Esophagus mucosa (tissue), 1 donor: ENCODE measurements around the gene C19orf33. TPM values are rescaled to one million over a fixed set of nuclear protein-coding genes. Genes with fewer than 3 reads are reported as not detected.
A peak's percentile ranks its signal among the peaks of the same experiment; 100 is the strongest.
"Not testable (repeated sequence)": the region's sequence is repeated elsewhere in the genome, so short reads cannot be mapped to it uniquely, and the experiment has no call there.

Source experiments
- ATAC-seq: fragments of 200-7000 bp; cut with Tn5 transposase; one replicate; pipeline ENCODE4 v1.9.1; 2020
- total RNA-seq: library from RNA; stranded (reverse); gene quantifications from one replicate; pipeline ENCODE4 v1.2.4, GENCODE V29; 2023
- donor health status: DM: yes; HTN: yes; CAD: no.

C19orf33 gene
- 272 TPM for total RNA-seq

DNA sequence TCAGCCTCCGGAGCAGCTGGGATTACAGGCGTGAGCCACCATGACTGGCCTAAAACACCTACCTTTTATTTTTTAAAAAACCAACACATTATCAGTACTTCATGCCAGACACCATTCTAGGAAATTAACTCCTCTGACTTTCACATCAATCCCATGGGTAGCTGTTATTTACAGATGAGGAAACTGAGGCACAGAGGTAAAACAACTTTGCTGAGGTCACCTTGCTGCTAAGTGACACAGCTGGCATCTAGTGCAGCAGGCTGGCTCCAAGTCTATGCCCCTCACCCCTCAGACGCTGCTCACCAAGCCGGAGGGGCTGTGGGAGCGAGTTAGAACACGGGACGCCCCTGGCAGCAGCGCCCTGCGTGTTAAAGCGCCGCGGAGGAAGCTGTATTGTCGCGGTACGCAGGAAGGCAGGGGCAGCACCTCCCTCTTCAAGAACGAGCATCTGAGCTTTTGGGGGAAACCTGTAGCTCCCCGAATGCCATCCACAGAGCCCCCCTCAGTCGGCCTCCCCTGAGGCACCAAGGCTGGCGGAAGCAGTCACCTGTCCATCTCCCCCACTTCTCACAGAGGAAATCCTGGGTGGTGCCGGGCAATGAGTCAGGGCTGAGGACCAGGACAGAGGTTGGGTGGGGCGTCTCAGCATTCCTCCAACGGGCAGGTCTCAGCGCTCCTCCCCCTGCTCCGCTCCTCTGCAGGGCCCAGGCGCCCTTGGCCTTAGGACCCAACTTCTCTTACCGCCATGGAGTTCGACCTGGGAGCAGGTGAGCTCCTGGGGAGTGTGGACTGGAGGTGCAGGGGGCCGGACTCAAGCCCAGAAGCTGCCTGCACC, at the start of gene C19orf33:
C19orf33 (plus strand) TSS at position 735 of the 835 bp plus-strand sequence; CDS start at position 746, 11 bp downstream.
- peak; percentile 86 for ATAC-seq

DNA sequence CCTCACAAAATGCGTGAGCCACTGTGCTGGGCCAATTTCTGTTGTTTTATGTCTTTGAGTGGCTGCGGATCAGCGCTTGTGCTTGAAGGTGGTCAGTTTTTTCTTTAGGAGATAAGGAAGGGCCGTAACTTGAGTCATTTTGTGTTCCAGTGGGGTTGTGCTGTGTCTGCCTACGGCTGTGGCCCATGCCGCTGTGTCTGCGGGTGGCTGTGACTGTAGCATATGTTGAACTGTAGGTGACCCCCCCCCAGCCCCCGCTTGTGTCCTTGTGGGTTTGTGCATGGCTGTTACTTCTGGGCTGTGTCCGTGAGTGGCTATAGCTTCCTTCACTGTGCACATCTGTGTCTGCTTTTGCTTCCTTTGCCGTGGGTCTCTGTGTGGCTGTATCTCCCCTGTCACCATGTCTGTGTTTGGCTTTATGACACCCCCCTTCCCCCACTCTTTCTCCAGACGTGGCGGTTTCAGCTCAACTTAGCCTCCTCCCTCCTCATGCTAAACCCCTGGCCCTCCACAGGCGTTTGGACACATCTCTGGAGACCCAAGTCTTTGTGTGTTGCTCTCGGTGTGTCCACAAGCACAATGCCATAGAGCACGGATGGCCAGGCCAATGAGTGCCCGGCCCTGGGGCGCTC, 48.6 kb upstream of the C19orf33 start:
- ATAC-seq = no peak

DNA sequence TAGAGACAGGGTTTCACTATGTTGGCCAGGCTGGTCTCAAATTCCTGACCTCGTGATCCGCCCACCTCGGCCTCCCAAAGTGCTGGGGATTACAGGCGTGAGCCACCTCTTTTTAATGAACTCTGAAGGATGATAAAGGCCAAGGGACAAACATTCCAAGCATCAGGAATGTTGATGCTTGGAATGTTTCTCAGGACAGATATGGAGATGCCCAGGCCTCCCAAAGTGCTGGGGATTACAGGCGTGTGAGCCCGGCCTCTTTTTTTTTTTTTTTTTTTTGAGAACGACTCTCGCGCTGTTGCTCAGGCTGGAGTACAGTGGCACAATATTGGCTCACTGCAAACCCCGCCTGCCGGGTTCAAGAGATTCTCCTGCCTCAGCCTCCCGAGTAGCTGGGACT, 42.1 kb upstream of the C19orf33 start:
- not testable (repeated sequence) for ATAC-seq

DNA sequence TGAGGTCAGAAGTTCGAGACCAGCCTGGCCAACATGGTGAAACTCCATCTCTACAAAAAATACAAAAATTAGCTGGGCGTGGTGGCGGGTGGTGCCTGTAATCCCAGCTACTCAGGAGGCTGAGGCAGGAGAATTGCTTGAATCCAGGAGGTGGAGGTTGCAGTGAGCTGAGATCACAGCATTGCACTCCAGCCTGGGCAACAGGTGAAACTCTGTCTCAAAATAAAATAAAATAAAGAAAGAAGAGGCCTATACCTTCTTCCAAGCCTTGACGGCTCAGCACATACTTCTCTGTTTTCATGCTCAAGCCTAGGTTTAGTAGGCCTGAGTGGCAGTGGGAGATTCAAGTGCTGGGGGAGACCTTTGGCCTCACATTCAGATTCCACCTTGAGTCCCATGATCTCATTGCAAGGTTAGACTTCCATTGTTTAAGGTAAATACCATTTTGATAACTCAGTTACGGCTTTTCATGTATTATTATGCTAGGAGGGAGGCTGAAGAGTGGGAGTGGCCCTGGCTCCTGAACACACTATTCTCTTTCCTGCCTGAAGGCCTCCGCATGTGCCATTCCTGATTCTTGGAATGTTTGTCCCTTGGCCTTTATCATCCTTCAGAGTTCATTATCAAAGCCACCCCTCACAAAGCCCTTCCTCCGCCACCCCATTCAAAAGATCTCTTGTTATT, 41.3 kb upstream of the C19orf33 start:
- no peak for ATAC-seq

DNA sequence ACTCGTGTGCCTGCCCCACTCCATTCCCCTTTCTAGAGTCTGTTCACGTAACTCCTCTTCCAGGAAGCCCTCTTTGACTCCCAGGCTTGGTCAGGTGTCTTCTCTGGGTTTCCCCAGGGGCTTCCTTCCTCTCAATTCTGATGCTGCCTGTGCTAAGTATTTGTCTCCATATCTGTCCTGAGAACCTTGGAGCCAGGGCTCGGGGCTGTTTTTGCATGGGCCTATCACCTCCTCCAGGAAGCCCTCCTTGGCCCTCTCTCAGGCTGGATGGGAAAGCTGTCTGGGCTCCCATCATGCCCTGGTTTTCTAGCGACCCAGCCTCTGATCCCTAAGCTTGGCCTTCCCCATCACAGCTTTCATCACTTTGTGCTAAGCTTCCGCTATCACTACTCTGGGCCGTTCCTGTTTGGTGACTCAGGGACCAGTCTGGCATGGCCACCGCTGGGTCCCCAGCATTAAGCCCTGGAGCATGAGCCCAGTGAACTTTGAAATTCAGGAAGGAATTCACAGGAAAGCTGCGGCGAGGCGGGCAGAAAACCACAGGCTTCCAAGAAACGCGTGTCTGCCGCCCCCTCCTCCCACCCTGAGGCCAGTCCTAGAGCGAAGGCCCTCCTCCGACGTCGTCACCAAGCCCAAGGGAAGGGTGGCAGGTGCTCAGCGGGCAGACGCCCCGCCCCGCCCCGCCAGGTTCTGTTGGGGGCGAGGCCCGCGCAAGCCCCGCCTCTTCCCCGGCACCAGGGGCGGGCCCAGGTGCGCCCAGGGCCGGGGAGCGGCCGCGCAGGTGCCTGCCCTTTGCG, 40.2 kb upstream of the C19orf33 start:
- ATAC-seq = peak; percentile 94

DNA sequence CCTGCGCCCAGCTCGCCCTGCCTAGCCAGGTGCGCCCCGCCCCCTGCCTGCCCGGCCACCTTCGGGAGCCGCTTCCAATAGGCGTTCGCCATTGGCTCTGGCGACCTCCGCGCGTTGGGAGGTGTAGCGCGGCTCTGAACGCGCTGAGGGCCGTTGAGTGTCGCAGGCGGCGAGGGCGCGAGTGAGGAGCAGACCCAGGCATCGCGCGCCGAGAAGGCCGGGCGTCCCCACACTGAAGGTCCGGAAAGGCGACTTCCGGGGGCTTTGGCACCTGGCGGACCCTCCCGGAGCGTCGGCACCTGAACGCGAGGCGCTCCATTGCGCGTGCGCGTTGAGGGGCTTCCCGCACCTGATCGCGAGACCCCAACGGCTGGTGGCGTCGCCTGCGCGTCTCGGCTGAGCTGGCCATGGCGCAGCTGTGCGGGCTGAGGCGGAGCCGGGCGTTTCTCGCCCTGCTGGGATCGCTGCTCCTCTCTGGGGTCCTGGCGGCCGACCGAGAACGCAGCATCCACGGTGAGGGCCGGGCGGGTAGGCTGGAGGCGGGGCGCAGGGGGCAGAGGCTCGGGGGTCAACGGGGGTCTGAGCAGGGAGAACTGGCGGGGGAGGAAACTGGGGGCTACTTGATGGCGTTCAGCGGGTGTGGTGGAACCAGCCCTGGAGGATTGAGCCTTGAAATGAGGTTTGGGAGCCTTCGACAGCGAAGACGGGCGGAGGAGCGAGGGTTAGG, 39.4 kb upstream of the C19orf33 start, which contains the start of gene SPINT2:
SPINT2 (plus strand) TSS at position 88 of the 727 bp plus-strand sequence; CDS start at position 408, 320 bp downstream.
- ATAC-seq = peak; percentile 10

DNA sequence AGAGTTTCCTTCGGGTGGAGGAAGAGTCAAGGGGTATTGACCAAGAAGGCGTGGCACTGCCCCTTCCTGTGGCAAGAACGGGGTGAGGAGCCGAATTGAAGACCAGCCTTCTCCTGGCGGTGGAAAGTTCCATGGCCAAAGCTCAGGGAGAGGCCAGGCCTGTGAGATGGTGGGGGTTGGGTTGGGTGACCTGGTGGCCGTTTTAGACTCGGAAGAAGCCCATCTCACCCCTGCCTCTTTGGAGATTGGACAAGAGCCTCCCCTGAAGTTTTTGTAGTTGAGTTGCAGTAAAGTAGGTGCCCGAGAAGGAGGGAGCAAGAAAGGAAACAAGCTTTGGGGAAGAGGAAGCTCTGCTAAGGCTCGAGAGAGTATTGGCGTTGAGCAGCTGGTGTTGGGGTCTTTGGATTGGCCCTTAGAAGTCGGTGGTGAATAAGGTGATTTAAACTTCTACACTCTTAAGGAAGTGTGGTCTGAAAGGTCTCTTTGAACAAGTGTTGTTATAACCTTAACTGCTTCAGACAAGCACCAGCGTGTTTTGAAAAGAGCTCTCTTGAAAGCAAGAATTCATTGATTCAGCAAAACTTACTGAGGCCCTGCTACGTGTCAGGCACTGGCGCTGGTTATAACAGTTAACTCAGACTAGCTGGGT, 38.7 kb upstream of the C19orf33 start:
- ATAC-seq = peak; percentile 7

DNA sequence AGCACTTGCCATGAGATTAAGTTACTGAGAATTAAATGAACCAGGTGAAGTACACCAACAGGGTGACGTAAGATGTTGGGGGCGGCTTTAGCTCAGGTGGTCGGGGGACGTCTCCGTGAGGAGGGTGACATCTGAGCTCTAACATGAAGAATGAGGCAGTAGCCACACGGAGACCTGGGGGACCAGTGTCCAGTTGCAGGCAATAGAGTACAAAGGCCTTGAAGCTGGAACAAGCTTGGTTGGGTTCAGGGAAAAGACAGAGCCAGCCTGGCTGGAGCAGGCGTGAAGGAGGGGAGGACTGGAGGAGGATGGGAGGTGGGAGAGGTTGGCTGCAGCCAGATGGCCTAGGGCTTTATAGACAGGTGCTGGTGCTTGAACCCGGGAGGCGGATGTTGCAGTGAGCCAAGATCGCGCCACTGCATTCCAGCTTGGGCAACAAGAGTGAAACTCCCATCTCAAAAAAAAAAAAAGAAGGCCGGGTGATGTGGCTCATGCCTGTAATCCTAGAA, 38.1 kb upstream of the C19orf33 start:
- ATAC-seq = no peak

DNA sequence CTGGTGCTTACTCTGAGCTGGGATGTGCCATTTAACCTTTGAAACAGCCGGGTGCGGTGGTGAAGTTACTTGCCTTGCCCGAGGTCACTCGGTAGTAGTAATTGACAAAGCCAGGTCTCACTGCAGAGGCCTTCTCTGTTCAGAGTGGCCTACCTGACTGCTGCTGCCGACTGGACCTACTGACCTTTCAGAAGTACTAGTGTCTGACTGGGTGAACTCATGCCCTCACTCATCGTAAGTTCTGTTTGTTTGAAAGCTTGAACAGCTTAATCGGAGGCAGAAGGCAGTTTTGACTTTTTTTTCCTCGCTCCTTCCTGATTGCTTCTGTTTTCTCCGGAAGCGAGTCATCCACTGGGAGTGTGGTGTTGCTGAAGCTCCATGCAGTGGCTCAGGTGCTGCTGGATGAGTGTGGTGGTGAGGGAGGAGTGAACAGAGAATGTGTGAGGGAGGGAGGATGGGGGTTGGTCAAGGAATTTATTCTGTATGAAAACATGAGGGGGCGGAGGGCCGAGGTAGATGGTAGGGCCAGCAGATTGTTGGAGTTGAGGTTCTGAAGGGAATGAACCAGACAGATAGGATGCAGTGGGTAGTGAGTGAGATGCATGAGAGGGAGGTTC, 37.0 kb upstream of the C19orf33 start:
- ATAC-seq = peak; percentile 27

DNA sequence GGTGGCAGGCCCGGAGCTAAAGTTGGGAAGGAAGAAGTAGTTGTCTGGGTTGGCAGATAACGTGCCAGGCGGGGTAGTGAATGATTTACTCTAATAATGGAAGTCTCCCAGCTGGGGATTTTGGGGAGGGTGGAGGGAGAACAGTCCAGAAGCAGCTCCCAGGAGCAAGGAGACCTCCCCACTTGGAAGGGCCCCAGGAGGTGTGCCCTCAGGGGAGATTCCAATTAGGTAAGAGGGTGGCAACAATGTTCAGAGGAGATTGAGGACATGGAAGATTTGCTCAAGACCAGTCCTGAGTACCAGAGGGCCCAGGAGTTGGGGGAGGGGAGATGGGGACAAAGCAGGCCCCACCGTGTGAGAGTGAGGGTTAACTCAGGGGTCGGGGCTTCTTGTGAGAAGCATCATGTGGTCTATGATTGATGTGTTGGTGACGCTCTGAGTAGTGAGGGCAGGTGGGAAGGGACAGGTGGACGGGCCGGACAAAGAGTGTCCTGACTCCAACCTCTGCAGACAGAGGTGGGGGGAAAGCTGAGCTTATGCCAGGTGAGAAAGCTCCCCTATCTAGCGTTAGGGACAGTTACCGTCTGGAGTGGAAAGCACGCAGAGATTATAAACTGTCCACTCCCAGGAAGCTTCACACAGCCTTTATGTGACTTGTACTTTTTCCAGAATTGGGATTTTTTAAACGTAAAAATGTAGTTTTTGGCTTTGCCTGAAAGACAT, 36.1 kb upstream of the C19orf33 start:
- no peak for ATAC-seq

DNA sequence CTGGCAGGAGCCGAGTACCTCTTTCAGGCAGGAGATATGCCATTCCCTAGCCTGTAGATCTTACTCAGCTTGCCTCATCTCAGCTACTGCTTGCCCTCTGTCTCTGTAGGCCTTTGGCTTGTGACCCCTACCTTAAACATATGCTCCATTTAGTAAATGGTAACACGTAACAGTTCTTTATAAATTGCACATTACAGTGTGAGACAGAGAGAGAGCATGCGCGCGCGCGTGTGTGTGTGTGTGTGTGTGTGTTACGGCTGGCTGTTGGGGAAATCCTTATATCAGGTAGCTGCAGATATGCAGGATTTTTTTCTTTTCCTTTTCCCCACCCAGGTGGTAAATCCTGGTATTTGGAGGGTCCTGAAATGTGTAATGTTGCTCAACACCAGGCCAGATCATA, 35.5 kb upstream of the C19orf33 start:
- no peak for ATAC-seq

DNA sequence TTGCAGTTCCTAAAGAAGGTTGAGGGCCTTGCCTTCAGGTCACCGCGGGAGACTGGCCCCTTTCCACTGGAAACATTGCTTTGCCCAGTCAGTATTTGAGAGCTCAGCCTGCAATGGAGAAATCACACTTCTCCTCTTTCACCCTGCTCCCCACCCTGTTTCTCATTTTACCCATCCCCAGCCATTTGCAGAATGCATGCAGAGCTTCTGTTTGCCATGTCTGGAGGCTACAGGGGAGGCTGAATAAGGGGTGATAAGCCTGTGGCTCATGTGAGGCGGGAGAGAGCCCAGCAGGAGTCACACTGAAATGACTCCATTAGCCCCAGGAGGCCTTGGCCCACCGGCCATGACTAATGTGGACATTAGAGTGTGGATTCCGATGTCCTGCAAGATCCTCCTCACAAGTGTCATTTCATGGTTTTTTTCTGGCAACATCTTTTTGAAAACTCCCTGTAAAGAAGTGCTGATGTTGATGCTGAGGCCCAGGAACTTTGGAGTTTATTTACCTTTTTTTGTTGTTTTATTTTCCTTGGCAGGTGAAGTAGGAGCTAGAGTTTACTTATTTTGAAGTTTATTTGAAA, 33.4 kb upstream of the C19orf33 start:
- ATAC-seq = no peak

DNA sequence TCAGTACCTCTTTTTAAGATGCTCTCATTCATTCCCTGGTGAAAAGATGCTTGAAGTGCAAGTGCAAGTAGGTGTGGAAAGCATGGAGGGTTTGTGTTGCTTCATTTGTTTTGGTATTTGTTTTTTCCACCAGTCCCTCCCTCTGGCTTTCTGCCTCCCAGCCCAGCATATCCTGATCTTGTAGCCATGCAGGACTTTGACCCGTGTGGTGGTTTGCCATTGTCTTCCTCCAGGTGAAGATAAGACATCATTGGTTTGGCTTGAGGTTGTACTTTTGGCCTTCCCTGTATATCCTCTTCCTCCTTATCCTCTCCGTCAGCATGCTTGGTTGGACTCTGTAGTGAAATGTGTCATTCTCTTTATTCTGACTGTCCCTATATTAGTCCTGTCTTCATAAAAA, 30.6 kb upstream of the C19orf33 start:
- no peak for ATAC-seq

DNA sequence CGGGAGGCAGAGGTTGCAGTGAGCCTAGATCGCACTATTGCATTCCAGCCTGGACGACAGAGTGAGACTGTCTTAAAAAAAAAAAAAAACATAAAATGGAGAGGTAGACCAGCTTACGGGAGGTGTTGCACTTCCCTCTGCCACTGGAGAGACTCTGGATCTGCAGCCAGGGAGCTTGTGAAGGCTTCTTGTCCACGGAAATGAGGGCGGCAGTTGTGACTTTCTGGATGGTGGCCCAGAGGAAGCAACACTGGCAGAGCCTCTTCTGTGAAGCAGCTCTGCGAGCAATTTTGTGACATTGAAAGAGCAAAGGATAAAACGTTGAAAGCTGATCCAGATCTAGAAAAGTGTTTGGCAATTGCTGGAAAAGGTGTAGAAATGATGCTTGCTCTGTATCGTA, 29.3 kb upstream of the C19orf33 start:
- no peak for ATAC-seq

DNA sequence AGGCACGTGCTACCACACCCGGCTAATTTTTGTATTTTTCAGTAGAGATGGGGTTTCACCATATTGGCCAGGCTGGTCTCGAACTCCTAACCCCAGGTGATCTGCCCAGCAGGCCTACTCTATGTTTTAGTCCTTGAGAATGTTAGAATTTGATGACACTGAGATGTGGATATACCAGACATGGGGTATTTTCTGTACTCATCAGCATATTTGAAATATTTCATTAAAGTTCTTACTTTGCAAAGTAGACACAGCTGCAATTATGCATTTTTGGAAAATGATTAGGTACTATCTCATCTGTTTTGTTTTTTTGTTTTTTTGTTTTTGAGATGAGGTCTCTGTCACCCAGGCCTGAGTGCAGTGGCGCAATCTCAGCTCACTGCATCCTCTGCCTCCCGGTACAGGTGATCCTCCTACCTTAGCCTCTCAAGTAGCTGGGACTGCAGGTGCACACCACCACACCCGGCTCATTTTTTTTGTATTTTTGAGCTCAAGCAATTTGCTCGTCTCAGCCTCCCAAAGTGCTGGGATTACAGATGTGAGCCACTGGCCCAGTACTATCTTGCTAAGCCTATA, 27.0 kb upstream of the C19orf33 start:
- no peak for ATAC-seq

DNA sequence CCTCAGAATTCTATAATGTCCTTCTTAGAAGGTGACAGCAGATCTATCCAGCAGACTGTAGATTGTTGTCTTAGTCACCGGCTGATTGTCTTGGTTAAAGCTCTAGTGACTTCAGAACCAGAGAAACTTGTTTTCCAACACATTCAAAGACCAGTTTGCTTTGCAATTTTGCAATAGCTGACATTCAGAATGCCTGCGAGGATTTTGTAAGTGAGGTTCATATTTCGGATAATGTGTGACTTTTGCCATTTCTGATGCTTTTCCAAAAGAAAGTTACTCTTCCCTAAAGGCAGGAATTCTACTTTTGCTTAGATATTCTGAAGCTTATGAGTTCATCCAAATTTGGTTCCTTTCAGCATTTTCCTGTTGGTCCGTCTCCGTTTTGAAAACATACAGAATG, 26.5 kb upstream of the C19orf33 start:
- peak; percentile 74 for ATAC-seq

DNA sequence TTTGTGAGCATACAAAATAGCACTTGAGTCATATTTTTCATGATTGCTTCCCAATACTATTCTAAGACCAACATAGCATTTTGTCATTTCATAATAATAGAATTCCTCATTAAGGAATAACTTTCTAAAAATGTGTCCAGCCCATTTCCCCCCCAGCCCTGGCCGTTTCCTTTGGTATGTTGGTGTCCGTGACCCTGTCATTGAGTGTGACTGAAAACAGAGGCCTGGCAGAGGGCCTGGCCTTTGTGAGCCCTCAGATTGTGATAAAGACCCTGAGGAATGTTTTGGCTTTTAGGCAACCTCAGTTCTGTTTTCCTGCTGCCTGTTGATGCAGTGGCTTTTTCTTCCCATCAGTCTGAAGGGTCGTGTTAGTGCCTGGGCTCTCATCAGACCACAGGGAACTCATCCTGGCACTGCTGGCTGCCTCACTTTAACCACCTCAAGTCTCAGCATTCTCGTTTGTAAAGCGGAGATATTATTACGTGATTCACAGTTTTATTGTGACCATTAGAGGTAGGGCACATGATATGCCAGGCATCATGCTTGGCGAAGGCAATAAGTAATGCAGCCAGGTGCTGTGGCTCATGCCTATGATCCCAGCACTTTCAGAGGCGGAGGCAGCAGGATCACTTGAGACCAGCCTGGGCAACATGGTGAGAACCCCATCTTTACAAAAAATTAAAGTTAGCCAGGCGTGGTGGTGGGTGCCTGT, 25.9 kb upstream of the C19orf33 start:
- ATAC-seq = no peak

DNA sequence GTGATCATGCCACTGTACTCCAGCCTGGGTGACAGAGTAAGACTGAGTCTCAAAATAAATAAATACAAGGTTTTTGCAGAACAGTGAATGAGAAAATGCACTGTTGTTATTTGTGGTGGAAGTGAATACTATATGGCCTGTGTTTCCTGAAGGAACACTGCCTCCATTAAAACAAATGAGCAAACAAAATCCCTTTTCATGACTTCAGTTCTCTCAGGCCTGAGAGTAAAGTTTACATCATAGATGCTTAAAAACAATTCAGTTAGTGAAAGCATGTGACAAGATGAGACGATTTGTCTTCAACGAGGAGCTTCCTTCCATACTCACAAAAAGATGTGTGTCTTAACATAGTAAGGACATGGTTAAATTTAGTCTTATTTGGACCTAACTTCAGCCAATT, 25.3 kb upstream of the C19orf33 start:
- no peak for ATAC-seq
